Right cardiac atrium (tissue), 5 donors: ENCODE data around the gene PTPN21. TPM values are rescaled to one million over a fixed set of nuclear protein-coding genes. Genes with fewer than 3 reads are reported as not detected.

Source experiments
- ATAC-seq, 2 donors: fragments of 200-7000 bp; cut with Tn5 transposase; one replicate each; pipeline versions ENCODE4 v1.8.0 to v1.9.1; 2020; ENCODE audit warnings: moderate library complexity in 2 of 2, mild to moderate bottlenecking in 1 of 2
- DNase-seq, 3 donors: peaks; one replicate each; pipeline ENCODE4 v3.0.0-alpha.2; 2020
- H3K27ac ChIP-seq: one replicate; pipeline ENCODE4 v1.5.1; 2013; ENCODE audit warnings: mild to moderate bottlenecking, low read length, control low read depth, moderate library complexity
- H3K27me3 ChIP-seq: one replicate; pipeline ENCODE4 v1.6.1; 2013; ENCODE audit not compliant: control insufficient read depth, insufficient read depth
- H3K4me1 ChIP-seq: one replicate; pipeline ENCODE4 v1.6.1; 2013; ENCODE audit warnings: low read length; ENCODE audit not compliant: control insufficient read depth, insufficient read depth
- H3K4me3 ChIP-seq: one replicate; pipeline ENCODE4 v1.5.1; 2013; ENCODE audit warnings: low read length, control low read depth
- H3K9me3 ChIP-seq: one replicate; pipeline ENCODE4 v1.6.1; 2013; ENCODE audit warnings: low read length; ENCODE audit not compliant: control insufficient read depth
- WGBS: extraction: QIAGEN DNeasy Blood & Tissue Kit; methylation state at CpG from one replicate; pipeline ENCODE4 v1.1.7; 2013; 5-methylcytosine and 5-hydroxymethylcytosine counted together
- intact Hi-C, 4 donors: fragments of 100-400 bp; cut with DNase I; formaldehyde crosslinking; loops; one replicate each; pipeline versions ENCODE4 v1.11.0 to v1.14.0; 2022 to 2023
- polyA plus RNA-seq: library from polyadenylated mRNA; stranded (reverse); fragments of 200-250 nt; gene quantifications from one replicate; pipeline ENCODE4 v1.2.3, GENCODE V29; 2013
- total RNA-seq, 4 donors: library from RNA; stranded (reverse); fragmentation: NEBNext Ultra II Directional; extraction: Animal tissue kit (Norgen Biotek cat#: 25700); gene quantifications; one replicate each; pipeline ENCODE4 v1.2.1, GENCODE V29; 2021
- donor health status: healthy with polysubstance abuse.
- donor health status: DM: no; HTN: yes; CAD: no.
- donor health status: DM: no; HTN: no; CAD: no.
- donor health status: DM: no; HTN: yes; CAD: no; lungs with severe emphysema.
- donor health status: DM: yes; HTN: yes; CAD: no.

The PTPN21 gene
- total and polyA plus RNA-seq, 5 donors: 12.0 to 49.4 (median 38.3) TPM

DNA sequence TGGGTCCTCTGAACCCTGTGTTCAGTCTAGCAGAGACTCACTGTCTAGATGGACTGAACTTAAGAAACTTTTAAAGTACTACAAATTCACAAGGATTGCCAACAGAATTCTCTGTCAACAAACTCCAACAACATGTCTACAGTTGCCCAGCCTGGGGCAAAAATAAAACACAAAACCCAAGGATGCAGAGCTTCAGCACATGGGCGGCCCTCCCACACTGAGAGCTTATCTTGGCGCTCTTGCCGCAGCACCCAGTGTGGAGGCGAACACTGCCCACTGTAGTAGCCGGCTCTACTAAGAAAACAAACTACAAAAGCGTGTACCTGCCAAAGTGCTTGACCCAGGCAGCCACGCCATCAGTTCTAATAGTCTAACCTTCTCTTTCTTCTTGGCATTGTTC is 66.7 kb downstream of the PTPN21 start:
- H3K27me3 ChIP-seq: no peaks in the 10 kb centered on the region
- WGBS: 76% methylated on average over 7 of the region's 7 CpGs
- ATAC-seq (no peak), DNase-seq (no peak)
- no peak overlapping the region for H3K27ac ChIP-seq
- no peak overlapping the region for H3K4me3 ChIP-seq
- intact Hi-C loops: no loop called here
- H3K4me1 ChIP-seq: no peaks in the 10 kb centered on the region
- no peaks in the 10 kb centered on the region for H3K9me3 ChIP-seq

GRCh38 chr14:88482524-88482923 is 72.3 kb downstream of the PTPN21 start:
- intact Hi-C loops: no loop called here
- no peak overlapping the region for H3K4me3 ChIP-seq
- ATAC-seq: no peak
- WGBS: 95% methylated on average over 3 of the region's 3 CpGs
- H3K27me3 ChIP-seq: no peaks in the 10 kb centered on the region
- H3K27ac ChIP-seq: no peak overlapping the region
- H3K4me1 ChIP-seq: peaks cover 3% of the 10 kb centered on the region
- no peak for DNase-seq
- H3K9me3 ChIP-seq: no peaks in the 10 kb centered on the region

GRCh38 chr14:88481794-88482193 is 73.0 kb downstream of the PTPN21 start:
- Histone ChIP-seq H3K9me3 (no peaks in the 10 kb centered on the region), H3K27me3 (no peaks in the 10 kb centered on the region), H3K4me1 (peaks cover 3% of the 10 kb centered on the region), H3K4me3 (no peak overlapping the region), H3K27ac (peak overlapping the region; percentile 39)
- ATAC-seq: peak; percentile 76 to 81
- WGBS: 58% methylated on average over 7 of the region's 7 CpGs
- DNase-seq: no peak
- intact Hi-C loops: no loop called here

GRCh38 chr14:88481059-88481458 is 73.7 kb downstream of the PTPN21 start:
- intact Hi-C loops: no loop called here
- Histone ChIP-seq H3K4me1 (peaks cover 3% of the 10 kb centered on the region), H3K27me3 (no peaks in the 10 kb centered on the region), H3K4me3 (no peak overlapping the region), H3K27ac (no peak overlapping the region), H3K9me3 (no peaks in the 10 kb centered on the region)
- 87% methylated on average over 2 of the region's 2 CpGs for WGBS
- DNase-seq (no peak), ATAC-seq (no peak)

GRCh38 chr14:88479574-88479987 is 75.2 kb downstream of the PTPN21 start:
- ATAC-seq (no peak), DNase-seq (peak in 1 of 3 donors; percentile 68)
- peaks cover 3% of the 10 kb centered on the region for H3K4me1 ChIP-seq
- H3K4me3 ChIP-seq: no peak overlapping the region
- no peaks in the 10 kb centered on the region for H3K27me3 ChIP-seq
- intact Hi-C loops: no loop called here
- 88% methylated on average over 40 of the region's 40 CpGs for WGBS
- no peak overlapping the region for H3K27ac ChIP-seq
- H3K9me3 ChIP-seq: no peaks in the 10 kb centered on the region

DNA sequence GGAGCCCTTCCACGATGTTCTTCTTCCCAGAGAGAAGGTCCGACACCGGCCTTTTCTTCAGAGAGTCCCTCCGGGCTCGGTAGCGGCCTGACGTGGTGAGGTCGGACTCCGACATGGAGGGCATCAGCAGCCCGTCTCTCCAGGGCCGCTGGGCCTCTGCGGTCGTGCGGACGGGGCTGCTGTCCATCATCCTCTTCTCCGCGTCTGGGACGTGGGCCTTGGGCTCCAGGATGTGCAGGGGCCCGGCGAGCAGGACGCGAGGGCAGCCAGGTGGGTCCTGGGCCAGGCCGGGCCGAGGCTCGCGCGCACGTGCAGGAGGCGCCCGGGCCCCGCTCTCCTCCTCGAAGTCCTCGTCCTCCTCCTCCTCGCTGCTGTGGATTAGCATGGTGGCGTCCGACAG is 75.9 kb downstream of the PTPN21 start:
- Histone ChIP-seq H3K27ac (no peak overlapping the region), H3K4me1 (peaks cover 3% of the 10 kb centered on the region), H3K27me3 (no peaks in the 10 kb centered on the region), H3K9me3 (no peaks in the 10 kb centered on the region), H3K4me3 (no peak overlapping the region)
- intact Hi-C loops: no loop called here
- 97% methylated on average over 36 of the region's 36 CpGs for WGBS
- ATAC-seq: no peak
- no peak for DNase-seq

GRCh38 chr14:88477513-88478250 is 77.1 kb downstream of the PTPN21 start:
- Histone ChIP-seq H3K4me1 (peaks cover 3% of the 10 kb centered on the region), H3K4me3 (no peak overlapping the region), H3K27ac (peak overlapping the region; percentile 12), H3K9me3 (no peaks in the 10 kb centered on the region), H3K27me3 (no peaks in the 10 kb centered on the region)
- DNase-seq: no peak
- WGBS: 74% methylated on average over 6 of the region's 6 CpGs
- ATAC-seq: peak; percentile 47 to 69
- intact Hi-C loops: no loop called here

DNA sequence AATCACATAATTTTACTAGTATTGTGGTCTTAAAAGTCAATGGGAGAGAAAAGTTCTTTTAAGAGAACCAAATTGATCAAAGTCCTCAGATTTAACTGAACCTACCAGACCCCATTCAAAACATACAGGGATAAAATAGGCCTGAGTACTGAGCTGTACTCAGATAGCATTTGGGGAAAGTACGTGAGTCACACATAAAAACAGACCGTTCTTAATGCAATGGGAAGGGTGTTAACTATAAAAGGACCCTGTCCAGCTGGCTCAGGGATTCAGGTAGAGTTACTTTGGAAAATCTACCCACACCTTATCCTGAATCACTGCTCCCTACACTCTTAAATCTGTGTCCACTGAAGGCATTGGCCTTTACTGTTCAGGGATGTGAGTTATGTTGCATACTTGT is 78.0 kb downstream of the PTPN21 start:
- no peak for DNase-seq
- no peak overlapping the region for H3K4me3 ChIP-seq
- no peak overlapping the region for H3K27ac ChIP-seq
- WGBS: 82% methylated on average over 2 of the region's 2 CpGs
- ATAC-seq: no peak
- peaks cover 3% of the 10 kb centered on the region for H3K4me1 ChIP-seq
- no peaks in the 10 kb centered on the region for H3K27me3 ChIP-seq
- intact Hi-C loops: no loop called here
- no peaks in the 10 kb centered on the region for H3K9me3 ChIP-seq

DNA sequence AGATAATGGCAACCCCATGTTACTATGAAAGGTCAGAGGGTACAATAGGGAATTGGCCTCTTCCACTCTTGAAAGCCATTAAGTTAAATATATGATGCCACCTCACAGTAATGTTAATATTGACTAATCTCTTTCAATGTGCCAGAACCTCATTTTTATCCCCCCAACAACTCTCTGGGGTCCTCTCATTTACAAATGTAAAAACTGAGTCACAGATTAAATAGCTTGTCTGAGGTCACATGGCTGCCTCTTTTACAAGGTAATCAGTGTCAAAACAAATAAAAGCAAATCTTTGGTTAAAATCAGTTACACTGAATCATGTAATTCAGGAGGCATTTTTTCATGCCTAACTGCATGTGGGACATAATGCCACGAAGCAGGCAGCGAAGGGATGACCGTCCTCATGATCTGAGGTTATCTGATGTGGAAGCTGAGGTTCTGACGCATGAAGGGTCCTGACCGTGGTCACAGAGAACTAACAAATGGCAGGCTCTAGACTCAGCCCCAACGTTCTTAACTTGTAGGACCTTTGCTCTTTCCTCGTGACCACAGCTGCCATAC is 78.5 kb downstream of the PTPN21 start:
- intact Hi-C loops: no loop called here
- 78% methylated on average over 7 of the region's 7 CpGs for WGBS
- H3K27me3 ChIP-seq: no peaks in the 10 kb centered on the region
- H3K4me1 ChIP-seq: peaks cover 3% of the 10 kb centered on the region
- no peak overlapping the region for H3K27ac ChIP-seq
- no peak for DNase-seq
- no peak overlapping the region for H3K4me3 ChIP-seq
- no peaks in the 10 kb centered on the region for H3K9me3 ChIP-seq
- ATAC-seq: no peak

GRCh38 chr14:88473791-88474190 is 81.0 kb downstream of the PTPN21 start:
- intact Hi-C loops: no loop called here
- no peak overlapping the region for H3K4me3 ChIP-seq
- no peak for ATAC-seq
- no peaks in the 10 kb centered on the region for H3K4me1 ChIP-seq
- H3K27ac ChIP-seq: no peak overlapping the region
- no peaks in the 10 kb centered on the region for H3K9me3 ChIP-seq
- 88% methylated on average over 1 of the region's 1 CpG for WGBS
- no peaks in the 10 kb centered on the region for H3K27me3 ChIP-seq
- no peak for DNase-seq

DNA sequence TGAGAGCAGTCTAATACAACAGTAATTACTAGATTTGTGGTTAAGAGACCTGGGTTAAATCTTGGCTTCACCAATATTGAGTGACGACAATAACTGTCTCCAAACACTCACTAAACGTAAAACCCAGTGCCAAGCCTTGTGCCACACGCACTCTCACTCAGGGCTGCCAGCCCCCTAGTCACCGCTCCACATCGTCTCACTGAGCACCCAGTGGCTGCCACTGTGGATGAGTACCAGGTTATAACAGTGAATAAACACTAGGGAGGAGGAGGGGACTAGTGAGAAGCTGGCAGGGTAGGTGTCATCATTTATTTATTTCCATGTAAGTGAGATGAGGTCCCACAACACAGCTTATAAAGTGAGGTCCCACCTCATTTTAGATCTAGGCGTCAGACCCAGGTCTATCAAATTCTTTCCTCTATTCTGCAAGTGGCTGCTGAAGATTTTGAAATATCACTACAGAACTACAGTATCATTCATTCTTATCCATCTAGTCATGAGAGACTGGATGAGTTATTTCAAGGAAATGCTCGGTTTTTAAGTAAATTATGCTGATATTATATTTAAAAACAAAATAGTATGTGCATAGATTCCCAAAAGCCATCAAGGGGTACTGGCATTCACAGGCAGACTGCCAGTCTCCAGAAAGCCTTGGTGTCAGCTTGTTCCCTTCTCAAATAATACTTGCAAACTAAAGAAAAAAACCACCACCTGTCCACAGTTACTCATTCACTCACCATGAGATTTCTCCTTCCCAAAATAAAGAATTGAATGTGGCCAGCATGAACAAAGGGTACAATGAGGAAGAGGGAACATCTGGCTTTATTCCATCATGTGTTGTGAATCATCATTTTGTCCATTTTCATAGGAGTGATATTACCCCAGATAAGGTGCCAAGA is 84.0 kb downstream of the PTPN21 start:
- WGBS: 76% methylated on average over 7 of the region's 7 CpGs
- ATAC-seq: peak; percentile 69 to 70
- H3K4me3 ChIP-seq: no peak overlapping the region
- no peak for DNase-seq
- intact Hi-C loops: no loop called here
- no peaks in the 10 kb centered on the region for H3K9me3 ChIP-seq
- H3K4me1 ChIP-seq: no peaks in the 10 kb centered on the region
- no peak overlapping the region for H3K27ac ChIP-seq
- no peaks in the 10 kb centered on the region for H3K27me3 ChIP-seq
